Mononuclear cell (primary cell): ENCODE data around the gene C20orf96. TPM values are rescaled to one million over a fixed set of nuclear protein-coding genes. Genes with fewer than 3 reads are reported as not detected.

Experiments used
- H3K27me3 ChIP-seq: 2 replicates; pipeline ENCODE4 v1.6.0; 2011; ENCODE audit warnings: low read length, control low read depth; ENCODE audit not compliant: insufficient read depth
- H3K4me1 ChIP-seq: 2 replicates; pipeline ENCODE4 v1.5.1; 2011; ENCODE audit warnings: mild to moderate bottlenecking, low read length, control low read depth; ENCODE audit not compliant: insufficient read depth
- H3K4me3 ChIP-seq: 2 replicates; pipeline ENCODE4 v1.5.1; 2011; ENCODE audit warnings: mild to moderate bottlenecking, low read length, moderate library complexity
- H3K9me3 ChIP-seq: 2 replicates; pipeline ENCODE4 v1.5.1; 2011; ENCODE audit warnings: low read depth, mild to moderate bottlenecking, control low read depth, low read length
- total RNA-seq: library from RNA; depleted of rRNA; stranded (reverse); fragments of >200 nt; gene quantifications from one replicate; pipeline ENCODE4 v1.2.3, GENCODE V29; 2012

C20orf96 gene
- total RNA-seq, 1 donor: 0.73 TPM

DNA sequence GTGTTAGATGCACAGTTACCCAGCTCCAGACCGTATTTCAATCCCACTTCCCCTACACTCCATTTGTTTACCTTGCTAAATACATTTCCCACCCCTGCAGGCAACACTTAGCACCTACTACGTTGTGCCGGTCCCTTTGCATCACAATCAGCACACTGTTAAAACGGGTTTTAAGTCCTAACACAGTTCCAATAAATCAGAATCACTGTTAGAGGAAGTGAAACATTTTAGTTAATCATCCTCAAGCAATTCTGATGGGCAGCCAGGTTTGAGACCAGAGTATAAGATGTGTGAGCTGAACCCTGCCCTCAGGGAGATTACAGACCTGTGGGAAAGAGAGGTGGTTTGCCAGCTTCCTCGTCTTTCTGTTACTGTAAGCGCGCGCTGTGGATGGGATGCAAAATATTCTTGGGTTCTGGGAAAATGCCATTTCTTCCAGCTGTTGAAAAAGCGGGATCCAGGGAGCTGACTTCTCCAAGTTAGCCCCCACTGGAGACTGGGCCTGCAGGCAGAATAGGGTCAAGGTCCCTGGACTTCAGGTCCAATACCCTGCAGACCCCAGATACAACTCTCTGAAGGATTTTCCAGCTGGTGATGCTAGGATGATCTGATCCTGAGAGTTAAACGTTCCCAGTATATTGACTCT, 9.9 kb upstream of the C20orf96 start:
- H3K4me3 ChIP-seq: no peak overlapping the region
- no peaks in the 10 kb centered on the region for H3K27me3 ChIP-seq
- peaks cover 39% of the 10 kb centered on the region for H3K4me1 ChIP-seq
- H3K9me3 ChIP-seq: no peaks in the 10 kb centered on the region

DNA sequence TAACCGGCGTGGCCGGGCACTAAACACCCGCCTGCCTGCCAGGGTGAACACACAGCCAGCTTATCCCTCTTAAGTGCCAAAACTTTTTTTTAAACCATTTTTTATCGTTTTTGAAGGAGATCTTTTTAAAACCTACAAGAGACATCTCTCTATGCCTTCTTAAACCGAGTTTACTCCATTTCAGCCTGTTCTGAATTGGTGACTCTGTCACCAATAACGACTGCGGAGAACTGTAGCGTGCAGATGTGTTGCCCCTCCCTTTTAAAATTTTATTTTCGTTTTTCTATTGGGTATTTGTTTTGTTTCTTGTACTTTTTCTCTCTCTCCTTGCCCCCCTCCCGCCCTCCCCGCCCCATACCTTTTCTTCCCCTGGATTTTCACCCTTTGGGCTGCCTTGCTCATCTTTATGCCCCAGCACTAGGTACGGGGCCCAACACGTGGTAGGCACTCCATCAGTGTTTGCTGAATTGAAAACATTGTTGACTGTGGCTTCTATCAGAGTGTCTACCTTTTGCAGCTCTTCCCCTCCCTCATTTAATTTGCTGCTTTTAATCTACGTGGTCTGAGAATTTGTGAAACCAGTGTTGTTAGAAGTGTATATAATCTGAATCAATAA, 8.3 kb upstream of the C20orf96 start:
- Histone ChIP-seq H3K4me3 (peak overlapping the region; percentile 90), H3K9me3 (no peaks in the 10 kb centered on the region), H3K27me3 (no peaks in the 10 kb centered on the region), H3K4me1 (peaks cover 39% of the 10 kb centered on the region)

DNA sequence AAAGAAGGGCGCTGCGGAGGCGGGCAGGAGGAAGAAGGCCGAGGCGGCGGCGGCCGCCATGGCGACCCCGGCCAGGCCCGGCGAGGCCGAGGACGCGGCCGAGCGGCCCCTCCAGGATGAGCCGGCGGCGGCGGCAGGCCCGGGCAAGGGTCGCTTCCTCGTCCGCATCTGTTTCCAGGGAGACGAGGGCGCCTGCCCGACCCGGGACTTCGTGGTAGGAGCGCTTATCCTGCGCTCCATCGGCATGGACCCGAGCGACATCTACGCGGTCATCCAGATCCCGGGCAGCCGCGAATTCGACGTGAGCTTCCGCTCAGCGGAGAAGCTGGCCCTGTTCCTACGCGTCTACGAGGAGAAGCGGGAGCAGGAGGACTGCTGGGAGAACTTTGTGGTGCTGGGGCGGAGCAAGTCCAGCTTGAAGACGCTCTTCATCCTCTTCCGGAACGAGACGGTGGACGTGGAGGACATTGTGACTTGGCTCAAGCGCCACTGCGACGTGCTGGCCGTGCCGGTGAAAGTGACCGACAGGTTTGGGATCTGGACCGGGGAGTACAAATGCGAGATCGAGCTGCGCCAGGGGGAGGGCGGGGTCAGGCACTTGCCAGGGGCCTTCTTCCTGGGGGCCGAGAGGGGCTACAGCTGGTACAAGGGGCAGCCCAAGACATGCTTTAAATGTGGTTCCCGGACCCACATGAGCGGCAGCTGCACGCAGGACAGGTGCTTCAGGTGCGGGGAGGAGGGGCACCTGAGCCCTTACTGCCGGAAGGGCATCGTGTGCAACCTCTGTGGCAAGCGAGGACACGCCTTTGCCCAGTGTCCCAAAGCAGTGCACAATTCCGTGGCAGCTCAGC, 7.6 kb upstream of the C20orf96 start:
- Histone ChIP-seq H3K4me1 (peaks cover 39% of the 10 kb centered on the region), H3K9me3 (no peaks in the 10 kb centered on the region), H3K4me3 (peak overlapping the region; percentile 90), H3K27me3 (no peaks in the 10 kb centered on the region)

DNA sequence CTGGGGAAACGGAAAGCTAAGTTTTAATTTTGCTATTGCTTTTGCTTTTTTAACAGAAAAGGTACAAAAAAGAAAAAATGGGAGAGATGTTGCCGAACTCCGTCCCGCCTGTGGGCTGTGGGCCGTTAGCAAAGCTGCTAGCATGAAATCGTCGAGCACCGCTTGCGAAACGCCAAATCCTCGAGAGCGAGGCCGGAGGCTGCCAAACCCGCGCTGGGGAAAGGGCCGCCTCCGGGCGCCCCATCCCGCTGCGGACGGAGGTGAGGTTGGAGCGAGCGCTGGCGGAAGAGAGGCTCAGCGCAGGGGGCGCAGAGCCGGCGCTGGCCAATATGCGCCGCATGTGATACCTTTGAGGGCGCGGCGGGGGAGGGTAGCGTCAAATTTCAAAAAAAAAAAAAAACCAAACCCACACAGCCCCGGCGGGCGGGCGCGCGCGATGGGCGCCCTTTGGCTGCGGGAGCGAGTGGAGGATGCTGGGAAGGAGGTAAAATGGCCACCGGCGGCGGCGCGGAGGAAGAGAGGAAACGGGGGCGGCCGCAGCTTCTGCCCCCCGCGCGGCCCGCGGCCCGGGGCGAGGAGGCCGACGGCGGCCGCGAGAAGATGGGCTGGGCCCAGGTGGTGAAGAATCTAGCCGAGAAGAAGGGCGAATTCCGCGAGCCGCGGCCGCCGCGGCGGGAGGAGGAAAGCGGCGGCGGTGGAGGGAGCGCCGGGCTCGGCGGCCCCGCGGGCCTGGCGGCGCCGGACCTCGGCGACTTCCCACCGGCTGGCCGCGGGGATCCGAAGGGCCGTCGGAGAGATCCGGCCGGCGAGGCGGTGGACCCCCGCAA, 6.8 kb upstream of the C20orf96 start, which contains the start of gene ZCCHC3:
TSS of gene ZCCHC3 (plus strand) at position 473 of the 827 bp plus-strand sequence. CDS start at position 490, 17 bp downstream.
- H3K27me3 ChIP-seq: no peaks in the 10 kb centered on the region
- H3K9me3 ChIP-seq: no peaks in the 10 kb centered on the region
- H3K4me3 ChIP-seq: peak within 1 kb of the TSS; percentile 90
- peaks cover 39% of the 10 kb centered on the region for H3K4me1 ChIP-seq

DNA sequence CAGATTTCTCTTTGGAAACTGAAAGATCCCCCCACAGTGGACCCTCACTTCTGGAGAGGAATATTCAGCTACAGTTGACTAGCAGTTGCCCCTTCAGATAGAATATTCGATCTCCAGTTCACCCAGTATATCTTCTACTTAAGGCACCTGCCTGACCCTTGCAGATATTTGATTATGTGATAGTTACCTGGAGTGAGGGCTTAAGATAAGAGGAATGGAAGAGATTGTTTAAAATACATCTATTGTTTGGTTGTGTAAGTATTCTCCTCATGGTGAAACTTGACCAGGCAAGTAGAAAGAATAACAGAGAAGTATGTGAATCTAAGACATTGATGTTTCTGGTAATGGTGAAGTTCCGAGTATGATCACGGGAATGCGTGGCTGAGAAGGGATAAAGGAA, 5.3 kb upstream of the C20orf96 start:
- Histone ChIP-seq H3K4me1 (peaks cover 49% of the 10 kb centered on the region), H3K4me3 (no peak overlapping the region), H3K9me3 (no peaks in the 10 kb centered on the region), H3K27me3 (no peaks in the 10 kb centered on the region)

DNA sequence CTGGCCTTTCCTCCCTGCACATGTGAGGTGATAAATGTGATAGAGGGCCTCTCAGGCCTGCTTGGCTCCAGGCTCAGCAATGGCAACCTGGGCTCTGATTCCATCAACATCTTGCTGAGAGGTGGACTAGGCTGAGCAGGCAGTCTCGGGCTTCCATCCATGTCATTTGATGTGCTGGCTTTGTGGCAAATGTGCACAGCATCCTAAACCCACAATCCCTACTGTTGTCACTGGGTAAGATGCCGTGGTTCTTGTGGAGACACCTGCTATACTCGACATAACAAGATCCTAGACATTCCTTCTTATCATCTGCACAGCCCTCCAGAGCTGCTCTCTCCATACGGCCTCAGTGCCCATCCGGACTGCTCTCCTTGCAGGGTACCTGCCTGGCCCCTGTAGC, 4.1 kb upstream of the C20orf96 start:
- peaks cover 46% of the 10 kb centered on the region for H3K4me1 ChIP-seq
- H3K27me3 ChIP-seq: no peaks in the 10 kb centered on the region
- H3K9me3 ChIP-seq: no peaks in the 10 kb centered on the region
- H3K4me3 ChIP-seq: no peak overlapping the region

DNA sequence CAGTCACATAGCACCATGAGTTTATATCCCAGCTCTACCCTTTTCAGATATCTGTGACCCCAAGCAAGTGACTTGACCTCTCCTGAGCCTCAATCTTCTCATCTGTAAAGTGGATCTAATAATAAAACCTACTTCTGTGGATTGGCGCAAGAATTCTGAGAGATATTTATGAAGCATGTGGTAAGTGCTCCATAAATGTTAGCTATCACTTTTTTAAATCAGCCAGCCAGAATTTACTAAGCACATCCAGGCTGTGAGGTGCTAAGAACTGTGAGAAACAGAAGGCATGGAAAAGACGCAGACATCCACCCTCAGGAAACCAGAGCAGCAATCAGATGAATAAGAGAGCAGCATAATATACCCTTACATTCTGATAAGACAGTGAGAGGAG, 862 bp downstream of the C20orf96 start:
- H3K9me3 ChIP-seq: no peaks in the 10 kb centered on the region
- peak overlapping the region; percentile 43 for H3K4me3 ChIP-seq
- H3K4me1 ChIP-seq: peaks cover 27% of the 10 kb centered on the region
- H3K27me3 ChIP-seq: no peaks in the 10 kb centered on the region

DNA sequence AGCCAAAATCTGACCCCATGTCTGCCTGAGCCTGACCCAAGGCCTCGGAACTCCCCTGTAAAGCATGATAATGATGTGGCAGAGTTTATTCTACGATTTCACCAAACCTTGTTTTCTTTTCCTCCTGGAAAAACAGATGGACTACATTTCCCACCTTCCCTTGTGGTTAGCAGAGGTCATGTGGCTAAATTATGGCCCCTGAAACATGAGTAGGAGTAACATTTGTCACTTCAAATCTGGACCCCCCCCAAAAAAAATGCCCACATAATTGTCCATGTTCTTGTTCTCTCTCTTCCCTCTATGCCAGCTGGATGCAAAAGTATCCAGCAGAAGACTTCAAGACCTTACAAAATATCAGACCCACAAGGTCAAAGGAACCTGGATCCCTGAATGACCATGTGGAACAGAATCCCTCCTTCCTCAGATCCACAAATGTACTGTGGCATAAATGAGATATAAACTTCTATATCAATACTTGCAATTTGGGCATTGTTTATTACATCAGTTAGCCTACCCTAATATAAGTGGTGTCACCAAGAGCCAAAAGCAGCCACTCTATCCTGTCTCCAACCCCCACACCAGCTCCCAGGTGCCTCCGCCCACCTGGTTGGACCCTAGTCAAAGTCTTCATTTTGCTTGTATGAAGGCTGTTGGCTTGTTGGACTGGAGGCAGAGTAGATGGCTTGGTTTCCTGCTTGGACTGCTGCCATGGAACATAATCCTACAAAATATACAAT, 1.4 kb downstream of the C20orf96 start:
- Histone ChIP-seq H3K9me3 (no peaks in the 10 kb centered on the region), H3K27me3 (no peaks in the 10 kb centered on the region), H3K4me3 (no peak overlapping the region), H3K4me1 (peaks cover 27% of the 10 kb centered on the region)

DNA sequence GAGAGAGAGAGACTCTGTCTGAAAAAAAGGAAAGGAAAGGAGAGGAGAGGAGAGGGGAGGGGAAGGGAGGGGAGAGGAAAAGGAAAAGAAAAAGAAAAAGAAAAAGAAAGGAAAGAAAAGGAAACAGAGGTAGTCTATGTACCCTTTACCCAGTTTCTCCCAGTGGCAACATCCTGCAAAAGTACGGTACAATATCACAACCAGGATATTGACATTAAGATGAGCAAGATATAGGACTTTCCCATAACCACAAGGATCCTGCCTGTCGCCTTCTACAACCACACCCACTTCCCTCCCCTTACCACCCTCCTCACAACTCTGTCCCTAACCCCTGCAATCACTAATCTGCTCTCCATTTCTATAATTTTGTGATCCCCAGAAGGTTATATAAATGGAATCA, 4.0 kb downstream of the C20orf96 start:
- H3K4me1 ChIP-seq: peaks cover 18% of the 10 kb centered on the region
- H3K27me3 ChIP-seq: no peaks in the 10 kb centered on the region

DNA sequence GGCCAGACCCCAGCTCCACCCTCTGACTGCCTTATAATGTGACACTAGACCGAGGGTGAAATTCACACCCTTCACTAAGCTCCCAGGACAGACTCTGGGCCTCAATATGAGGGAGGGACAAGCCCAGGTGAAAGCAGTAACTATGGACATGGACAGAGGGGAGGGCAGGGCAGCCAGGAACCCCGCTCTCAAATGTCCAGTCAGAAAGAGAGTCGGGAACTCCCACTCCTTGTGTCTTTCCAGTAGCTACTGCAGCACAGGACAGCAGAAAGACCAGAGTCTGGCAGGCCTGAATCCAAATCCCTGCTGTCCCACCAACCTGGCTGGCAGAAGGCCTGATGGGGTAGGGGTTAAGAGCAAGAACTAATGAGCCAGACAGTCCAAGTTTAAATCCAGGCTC, 6.4 kb downstream of the C20orf96 start:
- H3K4me1 ChIP-seq: no peaks in the 10 kb centered on the region
- no peak overlapping the region for H3K4me3 ChIP-seq
- H3K27me3 ChIP-seq: no peaks in the 10 kb centered on the region
- no peaks in the 10 kb centered on the region for H3K9me3 ChIP-seq

More for the DNA sequence above, 4.0 kb downstream of the C20orf96 start:
- Histone ChIP-seq H3K4me3 (no peak overlapping the region), H3K9me3 (no peaks in the 10 kb centered on the region)

DNA sequence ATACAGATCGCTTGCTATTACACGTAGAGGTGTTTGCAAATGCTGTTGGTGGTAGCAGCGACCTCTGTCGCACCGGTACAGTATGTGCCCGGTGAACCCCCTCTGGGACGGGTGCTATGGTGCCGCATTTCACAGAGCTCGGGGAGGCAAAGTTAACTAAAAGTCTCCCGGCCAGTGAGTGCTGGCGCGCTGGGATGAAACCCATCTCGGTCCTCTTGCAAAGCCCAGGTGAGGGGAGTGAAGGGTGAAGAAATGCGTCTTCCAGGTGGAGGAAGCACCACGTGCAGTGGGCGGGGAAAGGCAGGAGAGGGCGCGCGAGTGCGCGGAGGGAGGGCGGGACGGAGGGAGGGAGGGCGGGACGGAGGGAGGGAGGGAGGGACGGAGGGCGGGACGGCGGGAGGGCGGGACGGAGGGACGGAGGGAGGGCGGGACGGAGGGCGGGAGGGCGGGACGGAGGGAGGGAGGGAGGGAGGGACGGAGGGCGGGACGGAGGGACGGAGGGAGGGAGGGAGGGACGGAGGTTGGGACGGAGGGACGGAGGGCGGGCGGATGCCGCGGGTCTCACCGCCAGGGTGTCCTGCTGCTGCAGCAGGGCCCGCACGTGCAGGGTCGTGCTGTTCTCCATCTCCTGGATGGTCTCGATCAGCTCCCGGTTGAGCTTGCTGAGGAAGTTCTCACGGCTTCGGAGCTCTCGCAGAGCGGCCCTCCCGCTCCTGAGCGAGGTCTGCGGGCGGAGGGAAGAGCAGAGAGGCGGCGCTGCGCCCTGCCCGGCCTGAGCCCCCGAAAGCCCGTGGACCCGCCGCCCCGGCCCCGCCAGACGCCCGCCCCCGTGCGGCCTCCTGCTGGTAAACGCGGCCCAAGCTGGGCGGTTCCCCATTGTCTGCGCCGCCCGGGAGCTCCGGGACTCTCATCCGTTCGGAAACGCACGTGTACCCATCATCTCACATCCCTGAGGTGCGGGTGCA, 11.7 kb downstream of the C20orf96 start:
- no peaks in the 10 kb centered on the region for H3K27me3 ChIP-seq
- no peak overlapping the region for H3K4me3 ChIP-seq
- no peaks in the 10 kb centered on the region for H3K9me3 ChIP-seq
- H3K4me1 ChIP-seq: no peaks in the 10 kb centered on the region

DNA sequence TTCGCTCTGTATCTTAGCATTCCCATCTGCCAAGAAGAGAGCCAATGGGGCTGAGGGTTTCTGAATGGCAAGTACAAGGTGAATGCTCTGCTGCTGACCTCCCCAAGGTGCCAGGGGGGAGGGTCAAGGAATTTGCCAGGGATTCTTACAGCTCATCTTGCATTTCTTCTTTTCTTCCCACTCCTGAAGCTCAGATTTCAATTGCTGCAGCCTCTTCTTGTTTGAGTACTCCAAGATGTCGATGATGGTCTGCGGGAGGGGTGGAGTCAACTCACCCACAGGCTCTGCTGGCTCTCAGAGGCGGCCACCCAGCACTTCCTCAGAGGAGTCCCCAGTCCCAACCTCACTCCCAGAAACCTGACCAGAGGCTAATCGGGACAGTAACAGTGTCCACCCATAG, 12.4 kb downstream of the C20orf96 start:
- H3K4me3 ChIP-seq: no peak overlapping the region
- H3K27me3 ChIP-seq: no peaks in the 10 kb centered on the region
- no peaks in the 10 kb centered on the region for H3K9me3 ChIP-seq
- H3K4me1 ChIP-seq: no peaks in the 10 kb centered on the region

DNA sequence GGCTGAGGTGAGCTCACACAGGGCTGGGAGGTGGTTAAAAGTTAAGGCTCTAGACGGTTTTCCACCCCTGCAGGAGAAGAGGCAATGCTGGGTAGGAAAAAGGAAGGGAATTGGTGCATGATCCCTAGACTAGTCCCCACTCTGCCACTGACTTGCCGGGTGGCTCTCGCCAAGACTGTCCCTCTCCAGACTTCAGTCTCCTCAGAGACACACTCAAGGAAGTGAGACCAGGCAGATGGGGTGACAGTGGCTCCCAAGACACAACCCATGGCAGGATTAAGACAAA, 13.1 kb downstream of the C20orf96 start:
- H3K4me1 ChIP-seq: no peaks in the 10 kb centered on the region
- H3K27me3 ChIP-seq: no peaks in the 10 kb centered on the region
- H3K4me3 ChIP-seq: no peak overlapping the region
- H3K9me3 ChIP-seq: no peaks in the 10 kb centered on the region
